Mucosa of rectum (tissue), 2 donors: ENCODE data around the gene SLC46A2.

Experiments
- H3K27ac ChIP-seq, 2 donors: one replicate each; pipeline ENCODE4 v1.7.0; 2013; ENCODE audit warnings: inconsistent platforms in 2 of 2, low read depth in 2 of 2, low read length in 2 of 2
- H3K27me3 ChIP-seq, 2 donors: one replicate each; pipeline ENCODE4 v1.7.0; 2013; ENCODE audit warnings: low read length in 2 of 2; ENCODE audit not compliant: control insufficient read depth in 2 of 2, insufficient read depth in 2 of 2
- H3K36me3 ChIP-seq, 2 donors: one replicate each; pipeline ENCODE4 v1.7.0; 2013; ENCODE audit warnings: low read length in 2 of 2; ENCODE audit not compliant: control insufficient read depth in 2 of 2, insufficient read depth in 2 of 2
- H3K4me1 ChIP-seq, 2 donors: one replicate each; pipeline ENCODE4 v1.7.0; 2013; ENCODE audit warnings: low read length in 2 of 2, mild to moderate bottlenecking in 1 of 2; ENCODE audit not compliant: control insufficient read depth in 2 of 2, insufficient read depth in 2 of 2
- H3K4me3 ChIP-seq, 2 donors: one replicate each; pipeline ENCODE4 v1.7.0; 2013; ENCODE audit warnings: low read length in 2 of 2
- H3K9ac ChIP-seq, 2 donors: one replicate each; pipeline ENCODE4 v1.7.0; 2013; ENCODE audit warnings: low read length in 2 of 2, low read depth in 1 of 2, mild to moderate bottlenecking in 1 of 2
- H3K9me3 ChIP-seq, 2 donors: one replicate each; pipeline ENCODE4 v1.7.0; 2013; ENCODE audit warnings: low read length in 2 of 2; ENCODE audit not compliant: control insufficient read depth in 2 of 2
- donor health status: healthy.
- donor health status: Normal muscosa, but diverticular disease.

Gene SLC46A2

DNA sequence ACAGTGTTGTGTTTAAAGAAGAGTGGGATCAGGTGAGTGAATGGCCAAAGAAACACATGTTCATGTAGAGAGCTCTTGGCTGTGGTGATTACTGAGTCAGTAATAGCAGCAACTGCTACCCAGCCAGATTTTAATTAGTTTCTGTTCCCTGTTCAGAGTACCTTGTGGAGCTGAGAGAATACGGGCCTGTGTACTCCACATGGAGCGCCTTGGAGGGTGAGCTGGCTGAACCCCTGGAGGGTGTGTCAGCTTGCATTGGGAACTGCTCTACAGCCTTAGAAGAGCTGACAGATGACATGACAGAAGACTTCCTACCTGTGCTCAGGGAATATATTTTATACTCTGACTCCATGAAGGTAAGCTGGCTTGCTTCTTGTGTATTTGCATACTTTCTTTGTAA, 52.3 kb downstream of the SLC46A2 start:
- no peaks in the 10 kb centered on the region for H3K27me3 ChIP-seq
- no peak overlapping the region for H3K4me3 ChIP-seq
- H3K4me1 ChIP-seq = peaks cover 37 to 43% of the 10 kb centered on the region in 2 donors
- no peak overlapping the region for H3K9ac ChIP-seq
- H3K27ac ChIP-seq = peak overlapping the region in 1 of 2 donors; percentile 64
- peaks cover 16 to 18% of the 10 kb centered on the region in 2 donors for H3K36me3 ChIP-seq
- H3K9me3 ChIP-seq = no peaks in the 10 kb centered on the region

DNA sequence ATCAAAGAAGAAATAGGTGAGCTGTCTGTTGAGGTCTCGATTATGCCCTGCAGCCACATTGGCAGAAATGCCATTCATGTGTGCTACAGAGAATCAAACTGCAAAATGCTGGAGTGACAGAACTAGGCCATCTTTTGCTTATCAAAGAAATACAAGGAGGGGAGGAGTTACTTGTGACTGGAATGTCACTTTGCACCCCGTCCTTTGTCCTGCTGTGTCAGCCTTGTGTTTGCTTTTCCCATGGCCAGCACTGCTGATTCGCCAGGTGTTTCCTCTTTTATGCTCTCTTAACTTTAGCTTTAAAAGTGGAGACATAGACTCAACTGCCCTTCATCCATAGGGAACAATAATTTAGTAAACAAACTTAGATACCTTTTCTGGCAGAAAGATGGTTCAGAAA, 54.3 kb downstream of the SLC46A2 start:
- Histone ChIP-seq H3K4me3 (no peak overlapping the region), H3K4me1 (peaks cover 33 to 50% of the 10 kb centered on the region in 2 donors), H3K36me3 (peaks cover 13 to 14% of the 10 kb centered on the region in 2 donors), H3K27ac (peak overlapping the region; percentile 79 to 86), H3K9me3 (no peaks in the 10 kb centered on the region), H3K27me3 (no peaks in the 10 kb centered on the region), H3K9ac (peak overlapping the region in 1 of 2 donors; percentile 28)

DNA sequence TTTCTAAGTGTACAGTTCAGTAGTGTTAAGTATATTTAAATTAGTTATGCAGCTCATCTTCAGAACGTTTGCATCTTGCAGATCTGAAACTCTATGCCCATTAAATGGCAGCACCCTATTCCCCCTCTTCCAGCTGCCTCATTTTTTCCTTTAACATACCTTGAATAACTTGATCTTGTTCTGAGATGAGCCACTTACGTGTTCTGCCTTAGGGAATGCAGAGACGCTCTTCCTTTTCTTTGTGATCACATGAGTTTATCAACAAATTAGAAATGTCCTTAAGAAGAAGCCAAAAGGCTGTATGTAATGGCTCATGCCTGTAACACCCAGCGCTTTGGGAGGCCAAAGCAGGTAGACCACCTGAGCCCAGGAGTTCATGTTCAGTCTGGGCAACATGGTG, 57.6 kb downstream of the SLC46A2 start:
- no peak overlapping the region for H3K9ac ChIP-seq
- peaks cover 0 to 4% of the 10 kb centered on the region in 2 donors for H3K36me3 ChIP-seq
- no peak overlapping the region for H3K27ac ChIP-seq
- no peak overlapping the region for H3K4me3 ChIP-seq
- H3K27me3 ChIP-seq = no peaks in the 10 kb centered on the region
- no peaks in the 10 kb centered on the region for H3K9me3 ChIP-seq
- H3K4me1 ChIP-seq = peaks cover 27 to 48% of the 10 kb centered on the region in 2 donors

DNA sequence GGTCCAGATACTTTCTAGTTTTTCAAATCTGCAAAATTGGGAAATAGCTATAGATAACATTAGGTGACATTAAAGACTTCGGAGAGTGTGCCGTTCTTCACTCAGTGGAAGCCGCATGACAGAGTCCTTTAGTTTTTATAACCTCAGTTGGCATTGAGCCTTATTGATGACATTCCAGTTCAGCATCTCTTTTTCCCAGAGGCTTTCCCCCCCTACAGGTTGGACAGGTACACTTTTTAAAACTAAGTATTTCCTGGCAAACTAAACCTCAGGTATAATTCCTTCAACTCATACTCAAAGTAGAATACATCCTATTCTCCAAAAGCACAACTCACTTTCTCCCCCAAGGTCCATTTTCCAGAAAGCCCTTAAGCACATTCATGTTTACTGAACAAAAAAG, 58.7 kb downstream of the SLC46A2 start:
- Histone ChIP-seq H3K27me3 (no peaks in the 10 kb centered on the region), H3K27ac (peak overlapping the region; percentile 78 to 84), H3K9me3 (no peaks in the 10 kb centered on the region), H3K4me3 (peak overlapping the region in 1 of 2 donors; percentile 47), H3K4me1 (peaks cover 26 to 43% of the 10 kb centered on the region in 2 donors), H3K36me3 (peaks cover 0 to 5% of the 10 kb centered on the region in 2 donors), H3K9ac (peak overlapping the region in 1 of 2 donors; percentile 40)

DNA sequence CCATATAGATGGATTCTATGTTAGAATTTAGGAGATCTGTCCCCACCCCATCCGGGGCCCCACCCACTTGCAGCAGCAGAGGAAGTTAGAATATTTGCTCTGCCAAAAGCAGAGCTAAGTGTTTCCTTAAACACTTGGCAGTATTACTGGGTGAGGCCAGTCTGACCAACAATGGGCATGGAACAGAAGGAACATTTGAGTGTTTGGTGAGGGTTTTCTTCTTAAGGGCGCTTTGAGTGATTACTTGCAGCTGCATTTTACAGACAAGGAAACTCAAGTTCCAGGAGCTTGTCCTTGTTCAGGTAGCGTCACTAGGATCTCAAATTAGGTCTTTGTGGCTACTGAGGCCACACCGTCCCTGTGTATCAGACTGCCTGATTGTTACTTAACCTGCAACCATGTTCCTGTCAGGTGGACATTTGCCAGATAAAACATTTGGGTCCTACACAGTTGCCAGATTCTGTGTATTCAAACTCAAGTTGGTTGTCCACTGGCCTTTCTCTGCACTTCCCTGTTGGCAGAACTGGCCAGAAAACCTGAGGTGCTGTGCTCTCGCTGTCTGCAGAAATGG, 59.3 kb downstream of the SLC46A2 start:
- H3K36me3 ChIP-seq = peaks cover 0 to 5% of the 10 kb centered on the region in 2 donors
- H3K4me1 ChIP-seq = peaks cover 22 to 38% of the 10 kb centered on the region in 2 donors
- no peaks in the 10 kb centered on the region for H3K9me3 ChIP-seq
- H3K27me3 ChIP-seq = no peaks in the 10 kb centered on the region
- H3K27ac ChIP-seq = peak overlapping the region; percentile 78 to 84
- peak overlapping the region in 1 of 2 donors; percentile 40 for H3K9ac ChIP-seq
- peak overlapping the region; percentile 23 to 47 for H3K4me3 ChIP-seq
